BE2C (cell line): Measurements from ENCODE around the gene SIM2.

Experiments
- DNase-seq: peaks from one replicate; pipeline ENCODE4 v3.0.0-alpha.2; 2020
- H3K27me3 ChIP-seq: fragments of 250-450 bp; sonication (Bioruptor Pico); 2 replicates; pipeline ENCODE4 v1.5.1; 2020; ENCODE audit warnings: mild to moderate bottlenecking
- H3K36me3 ChIP-seq: fragments of 250-450 bp; sonication (Bioruptor Pico); 2 replicates; pipeline ENCODE4 v1.5.1; 2020; ENCODE audit warnings: mild to moderate bottlenecking
- H3K4me1 ChIP-seq: fragments of 250-450 bp; sonication (Bioruptor Pico); 2 replicates; pipeline ENCODE4 v1.5.1; 2020
- H3K4me3 ChIP-seq: 2 replicates; pipeline ENCODE4 v1.5.1; 2011; ENCODE audit warnings: low read depth, low read length
- H3K9me3 ChIP-seq: fragments of 250-450 bp; sonication (Bioruptor Pico); 2 replicates; pipeline ENCODE4 v1.5.1; 2020
- TF ChIP-seq, protein P1 (sequence below): IDR thresholded peaks from 2 replicates; pipeline ENCODE4 v1.5.1; 2012; ENCODE audit warnings: mild to moderate bottlenecking, low read depth, low read length

SIM2 gene

DNA sequence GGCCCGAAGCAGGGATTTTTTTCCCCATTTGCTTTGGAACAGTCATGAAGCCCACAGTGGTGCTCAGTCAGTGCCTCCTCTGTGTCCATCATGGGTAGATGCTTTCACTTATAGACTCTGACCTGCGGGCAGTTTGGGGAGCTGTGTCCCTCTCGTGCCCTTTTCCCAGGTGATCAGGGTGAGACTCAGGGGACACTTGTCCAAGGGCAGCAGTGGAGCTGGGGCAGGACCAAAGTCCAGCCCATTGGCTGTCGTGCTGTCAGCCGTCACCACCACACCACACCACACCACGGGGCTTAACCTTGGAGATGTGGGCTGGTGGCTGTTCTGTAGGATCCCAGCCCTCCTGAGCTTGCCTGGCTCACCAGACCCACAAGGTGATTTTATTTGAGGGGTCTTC lies 34.9 kb downstream of the SIM2 start:
- H3K9me3 ChIP-seq = no peaks in the 10 kb centered on the region
- H3K36me3 ChIP-seq = no peaks in the 10 kb centered on the region
- no peak overlapping the region for H3K4me3 ChIP-seq
- peaks cover 52% of the 10 kb centered on the region for H3K27me3 ChIP-seq
- H3K4me1 ChIP-seq = no peaks in the 10 kb centered on the region
- no peak for DNase-seq
- TF ChIP-seq, protein P1, sequence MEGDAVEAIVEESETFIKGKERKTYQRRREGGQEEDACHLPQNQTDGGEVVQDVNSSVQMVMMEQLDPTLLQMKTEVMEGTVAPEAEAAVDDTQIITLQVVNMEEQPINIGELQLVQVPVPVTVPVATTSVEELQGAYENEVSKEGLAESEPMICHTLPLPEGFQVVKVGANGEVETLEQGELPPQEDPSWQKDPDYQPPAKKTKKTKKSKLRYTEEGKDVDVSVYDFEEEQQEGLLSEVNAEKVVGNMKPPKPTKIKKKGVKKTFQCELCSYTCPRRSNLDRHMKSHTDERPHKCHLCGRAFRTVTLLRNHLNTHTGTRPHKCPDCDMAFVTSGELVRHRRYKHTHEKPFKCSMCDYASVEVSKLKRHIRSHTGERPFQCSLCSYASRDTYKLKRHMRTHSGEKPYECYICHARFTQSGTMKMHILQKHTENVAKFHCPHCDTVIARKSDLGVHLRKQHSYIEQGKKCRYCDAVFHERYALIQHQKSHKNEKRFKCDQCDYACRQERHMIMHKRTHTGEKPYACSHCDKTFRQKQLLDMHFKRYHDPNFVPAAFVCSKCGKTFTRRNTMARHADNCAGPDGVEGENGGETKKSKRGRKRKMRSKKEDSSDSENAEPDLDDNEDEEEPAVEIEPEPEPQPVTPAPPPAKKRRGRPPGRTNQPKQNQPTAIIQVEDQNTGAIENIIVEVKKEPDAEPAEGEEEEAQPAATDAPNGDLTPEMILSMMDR = no peak

DNA sequence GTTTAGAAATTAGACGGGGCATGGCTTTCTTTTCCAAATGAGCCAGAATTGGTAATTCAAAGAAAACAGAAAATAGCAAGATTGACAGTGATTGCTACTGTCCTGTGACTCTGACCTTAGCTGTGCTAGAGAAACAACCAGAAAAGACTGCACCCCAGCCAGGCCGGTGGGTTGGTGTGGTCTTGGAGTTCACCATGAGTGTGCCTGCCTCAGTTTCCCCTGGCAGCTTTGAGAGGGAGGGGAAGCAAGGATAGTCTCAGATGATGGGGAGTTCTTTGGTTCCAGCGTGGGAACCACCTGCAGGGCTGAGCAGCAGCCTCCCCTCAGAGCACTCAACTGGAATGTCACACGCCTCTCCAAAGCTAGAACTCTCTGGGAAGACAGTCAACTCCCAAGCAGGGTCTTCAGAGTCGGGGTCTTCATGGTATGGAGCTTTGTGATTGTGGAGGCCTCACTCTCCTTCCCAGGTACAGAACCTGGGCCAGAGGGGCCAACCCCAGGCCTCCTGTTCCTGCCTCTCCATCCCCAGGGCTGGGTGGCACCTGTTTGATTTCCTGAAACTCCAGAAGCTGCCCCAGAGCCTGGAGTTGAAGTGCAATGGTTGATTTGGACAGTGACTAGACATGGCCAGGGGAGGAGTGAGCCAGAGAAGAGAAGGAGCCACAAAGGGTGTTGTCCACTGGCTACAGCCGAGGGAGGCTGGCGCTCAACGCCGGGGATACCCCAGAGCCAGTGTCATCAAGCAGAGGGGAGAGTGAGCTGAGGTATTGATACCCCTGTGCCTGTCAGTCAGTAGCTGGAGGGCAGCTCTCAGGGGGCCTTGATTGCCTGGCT lies 35.7 kb downstream of the SIM2 start:
- no peaks in the 10 kb centered on the region for H3K36me3 ChIP-seq
- H3K4me3 ChIP-seq = no peak overlapping the region
- no peaks in the 10 kb centered on the region for H3K9me3 ChIP-seq

DNA sequence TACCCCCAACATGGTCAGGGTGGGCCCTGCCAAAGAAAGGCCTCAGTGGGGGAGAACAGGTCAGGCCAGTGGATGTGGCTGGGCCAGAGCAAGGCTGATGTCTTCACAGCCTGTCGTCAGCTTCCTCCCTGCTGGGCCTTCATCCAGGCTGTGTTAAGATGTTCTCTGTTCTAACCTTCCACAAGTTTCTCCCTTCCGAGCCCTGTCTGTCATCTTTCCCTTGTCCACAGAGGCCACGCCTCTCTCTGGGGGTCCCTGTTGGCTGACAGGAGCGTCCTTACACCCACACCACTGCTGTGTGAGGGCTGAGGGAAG lies 36.2 kb downstream of the SIM2 start:
- Histone ChIP-seq H3K4me1 (no peaks in the 10 kb centered on the region), H3K27me3 (peaks cover 39% of the 10 kb centered on the region), H3K36me3 (no peaks in the 10 kb centered on the region), H3K4me3 (no peak overlapping the region), H3K9me3 (no peaks in the 10 kb centered on the region)
- no peak for DNase-seq
- TF ChIP-seq, protein P1 = no peak

More for the DNA sequence above, 35.7 kb downstream of the SIM2 start:
- H3K4me1 ChIP-seq = no peaks in the 10 kb centered on the region
- DNase-seq = no peak
- H3K27me3 ChIP-seq = peaks cover 45% of the 10 kb centered on the region
- TF ChIP-seq, protein P1 = no peak

DNA sequence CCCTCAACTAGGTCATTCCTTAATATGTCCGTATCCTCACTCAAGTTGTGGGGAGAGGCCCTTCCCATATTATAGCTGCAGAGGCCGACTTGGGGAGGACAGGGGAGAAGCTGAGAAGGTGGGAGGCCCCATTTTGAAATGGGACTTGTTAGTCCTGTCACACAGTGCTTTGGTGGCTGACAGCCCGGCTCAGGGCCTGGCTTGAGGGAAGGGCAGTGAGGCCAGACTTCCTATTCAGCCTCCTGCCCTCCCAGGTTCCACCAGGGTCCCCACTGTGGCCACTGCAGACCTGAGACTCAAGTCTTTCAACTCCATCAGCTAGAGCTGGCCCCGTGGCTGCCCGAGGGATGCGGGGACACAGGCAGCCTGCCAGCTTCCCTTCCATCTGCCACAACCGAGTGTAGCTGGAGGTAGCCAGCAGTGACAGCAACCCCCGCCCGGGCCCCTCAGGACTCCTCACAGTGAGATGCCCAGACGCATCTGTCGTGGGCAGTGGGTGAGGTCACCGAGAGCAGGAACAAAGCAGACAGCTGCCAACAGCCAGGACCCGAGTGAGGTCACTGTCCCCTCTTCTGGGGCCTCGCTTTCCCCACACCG lies 36.9 kb downstream of the SIM2 start:
- Histone ChIP-seq H3K4me3 (no peak overlapping the region), H3K36me3 (no peaks in the 10 kb centered on the region), H3K9me3 (no peaks in the 10 kb centered on the region), H3K4me1 (no peaks in the 10 kb centered on the region), H3K27me3 (peaks cover 32% of the 10 kb centered on the region)
- TF ChIP-seq, protein P1 = no peak
- DNase-seq = no peak

DNA sequence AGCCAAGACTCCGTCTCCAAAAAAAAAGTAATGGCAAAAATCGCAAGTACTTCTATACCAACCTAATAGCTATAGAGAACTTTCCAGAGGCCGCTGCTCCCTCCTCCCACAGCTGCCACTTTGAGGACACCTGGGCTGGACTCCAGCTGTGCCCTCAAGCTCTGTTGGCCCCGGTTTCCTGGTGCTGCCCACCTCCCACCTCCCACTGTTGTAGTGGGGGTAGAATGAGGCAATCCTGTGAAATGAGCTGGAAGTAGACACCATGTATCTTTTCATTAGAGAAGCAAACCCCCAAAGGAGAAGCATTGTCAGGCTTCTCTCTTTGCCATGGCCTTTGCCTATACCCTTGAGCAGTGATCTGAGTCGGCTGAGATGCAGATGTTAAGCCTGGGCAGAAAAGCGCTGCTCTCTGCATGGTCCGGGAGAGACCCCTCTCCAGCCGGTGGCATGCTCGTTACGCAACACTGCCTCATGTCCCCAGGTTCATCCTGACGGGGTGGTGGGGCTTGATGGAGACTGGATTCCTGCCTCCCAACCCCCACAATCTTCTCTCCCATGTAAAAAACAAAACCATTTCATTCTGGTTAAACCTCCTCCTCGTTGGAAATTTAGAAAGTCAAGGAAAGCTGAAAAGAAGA lies 39.7 kb downstream of the SIM2 start:
- TF ChIP-seq, protein P1 = no peak
- Histone ChIP-seq H3K9me3 (no peaks in the 10 kb centered on the region), H3K27me3 (peaks cover 13% of the 10 kb centered on the region), H3K4me3 (no peak overlapping the region), H3K4me1 (no peaks in the 10 kb centered on the region), H3K36me3 (no peaks in the 10 kb centered on the region)
- DNase-seq = no peak

DNA sequence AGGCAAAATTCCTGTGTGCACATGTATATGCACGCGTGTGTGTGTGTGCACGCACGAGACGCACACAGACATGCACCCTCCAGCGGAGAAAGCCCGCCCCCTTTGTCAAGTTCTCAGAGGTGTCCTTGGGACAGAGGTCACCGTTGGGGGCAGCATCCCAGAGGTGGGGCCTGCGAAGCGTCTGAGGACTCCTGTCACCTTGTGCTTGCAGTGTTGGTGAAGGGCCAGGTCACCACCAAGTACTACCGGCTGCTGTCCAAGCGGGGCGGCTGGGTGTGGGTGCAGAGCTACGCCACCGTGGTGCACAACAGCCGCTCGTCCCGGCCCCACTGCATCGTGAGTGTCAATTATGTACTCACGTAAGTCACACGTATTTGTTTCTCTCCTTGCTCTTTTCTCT lies 42.6 kb downstream of the SIM2 start:
- no peak overlapping the region for H3K4me3 ChIP-seq
- H3K27me3 ChIP-seq = peaks cover 4% of the 10 kb centered on the region
- TF ChIP-seq, protein P1 = no peak
- no peaks in the 10 kb centered on the region for H3K4me1 ChIP-seq
- no peak for DNase-seq
- H3K9me3 ChIP-seq = no peaks in the 10 kb centered on the region
- no peaks in the 10 kb centered on the region for H3K36me3 ChIP-seq
